Spleen (tissue), 11 donors: ENCODE measurements around the gene ERC2. TPM values are rescaled to one million over a fixed set of nuclear protein-coding genes. Genes with fewer than 3 reads are reported as not detected.

ENCODE experiments used
- DNase-seq: peaks from one replicate; pipeline ENCODE4 v3.0.0-alpha.2; 2020
- H3K27ac ChIP-seq, 8 donors: fragments of 200-600 bp; sonication (generic) in 7 of 8; 1 replicate in 4 of 8; 2 replicates in 4 of 8; pipeline versions ENCODE4 v1.5.0 to v1.8.0; 2016 to 2021; ENCODE audit warnings: inconsistent platforms in 4 of 8, mild to moderate bottlenecking in 4 of 8, moderate library complexity in 1 of 8
- H3K27me3 ChIP-seq, 7 donors: fragments of 200-600 bp; sonication (generic) in 6 of 7; replicated peaks in 1 of 7; 1 replicate in 4 of 7; 2 replicates in 3 of 7; pipeline versions ENCODE4 v1.5.0 to v1.8.0; 2016 to 2021; ENCODE audit warnings: inconsistent platforms in 3 of 7, mild to moderate bottlenecking in 1 of 7
- H3K36me3 ChIP-seq, 6 donors: fragments of 200-600 bp; sonication (generic) in 5 of 6; 1 replicate in 4 of 6; 2 replicates in 2 of 6; pipeline versions ENCODE4 v1.5.0 to v1.8.0; 2016 to 2021; ENCODE audit warnings: inconsistent platforms in 2 of 6
- H3K4me1 ChIP-seq, 6 donors: fragments of 200-600 bp; sonication (generic) in 5 of 6; 1 replicate in 3 of 6; 2 replicates in 3 of 6; pipeline versions ENCODE4 v1.5.0 to v1.8.0; 2016 to 2021; ENCODE audit warnings: inconsistent platforms in 3 of 6
- H3K4me3 ChIP-seq, 8 donors: fragments of 200-600 bp; sonication (generic) in 7 of 8; 1 replicate in 4 of 8; 2 replicates in 4 of 8; pipeline versions ENCODE4 v1.5.0 to v1.8.0; 2016 to 2021; ENCODE audit warnings: inconsistent platforms in 4 of 8, mild to moderate bottlenecking in 4 of 8, moderate library complexity in 2 of 8
- H3K9me3 ChIP-seq, 8 donors: fragments of 200-600 bp; sonication (generic) in 7 of 8; 1 replicate in 4 of 8; 2 replicates in 4 of 8; pipeline versions ENCODE4 v1.5.0 to v1.8.0; 2016 to 2021; ENCODE audit warnings: inconsistent platforms in 4 of 8
- CTCF ChIP-seq, 11 experiments: fragments of 200-600 bp in 7 of 11; fragments of 450-650 bp in 4 of 11; sonication (generic) in 4 of 11; IDR thresholded peaks in 8 of 11; conservative IDR thresholded peaks in 3 of 11; 1 replicate in 7 of 11; 2 replicates in 4 of 11; pipeline versions ENCODE4 v1.4.0 to v1.8.0; 2016 to 2021; ENCODE audit warnings: antibody characterized with exemption in 11 of 11, inconsistent platforms in 4 of 11, mild to moderate bottlenecking in 1 of 11
- POLR2A ChIP-seq, 3 donors: fragments of 450-650 bp; IDR thresholded peaks; one replicate each; pipeline ENCODE4 v1.5.1; 2017; ENCODE audit warnings: antibody characterized with exemption in 3 of 3, mild to moderate bottlenecking in 1 of 3
- POLR2AphosphoS5 ChIP-seq, 3 donors: sonication (generic); formaldehyde crosslinking; IDR thresholded peaks; one replicate each; pipeline ENCODE4 v1.5.1; 2017; ENCODE audit warnings: antibody characterized with exemption in 3 of 3
- WGBS, 5 donors: extraction: QIAGEN DNeasy Blood & Tissue Kit in 3 of 5; methylation state at CpG; one replicate each; pipeline versions ENCODE4 v1.1.5 to v1.1.7; 2013 to 2018; 5-methylcytosine and 5-hydroxymethylcytosine counted together
- intact Hi-C: fragments of 100-400 bp; cut with DNase I; formaldehyde crosslinking; loops from one replicate; pipeline ENCODE4 v1.15.0; 2023; ENCODE audit warnings: low total_unique reads
- polyA plus RNA-seq, 3 donors: library from polyadenylated mRNA; stranded (reverse); fragments of 200-250 nt; gene quantifications; one replicate each; pipeline ENCODE4 v1.2.1, GENCODE V29; 2013
- total RNA-seq, 7 donors: library from RNA; depleted of rRNA in 3 of 7; stranded (reverse); fragments of >200 nt in 3 of 7; fragmentation: NEBNext Ultra II Directional in 4 of 7; extraction: Animal tissue kit (Norgen Biotek cat#: 25700) in 4 of 7; gene quantifications; one replicate each; pipeline versions ENCODE4 v1.1.0 to v1.2.1, GENCODE V29; 2016 to 2021
- donor health status: healthy with polysubstance abuse.
- donor health status: DM: no; HTN: no; CAD: no; lungs with moderate emphysema.
- donor health status: DM: no; HTN: no; CAD: no.
- donor health status: Bipolar disorder and iron deficiency.
- donor health status: healthy.
- donor health status: DM: no; HTN: no; CAD: no.
- donor health status: DM: yes; HTN: yes; CAD: no.

Gene ERC2
- total and polyA plus RNA-seq, 10 donors = 0.04 to 4.9 (median 0.39) TPM

GRCh38 chr3:56113908-56114307, 354.4 kb downstream of the ERC2 start:
- Histone ChIP-seq H3K27me3 (no peaks in the 10 kb centered on the region), H3K4me1 (no peaks in the 10 kb centered on the region), H3K4me3 (no peak overlapping the region), H3K27ac (no peak overlapping the region), H3K36me3 (no peaks in the 10 kb centered on the region), H3K9me3 (peaks cover 0 to 22% (median 10%) of the 10 kb centered on the region in 8 donors)
- intact Hi-C loops = no loop called here
- WGBS, 5 donors = 81 to 91% (median 83%) methylated on average over 2 of the region's 2 CpGs
- TF ChIP-seq CTCF (IDR thresholded peaks at IDR 0.05 in 8 of 11, conservative IDR thresholded peaks at IDR 0.05 in 3 of 11) = no peak
- TF ChIP-seq POLR2A (IDR thresholded peaks at IDR 0.05) = no peak
- no peak for TF ChIP-seq POLR2AphosphoS5 (IDR thresholded peaks at IDR 0.05)
- DNase-seq = no peak

DNA sequence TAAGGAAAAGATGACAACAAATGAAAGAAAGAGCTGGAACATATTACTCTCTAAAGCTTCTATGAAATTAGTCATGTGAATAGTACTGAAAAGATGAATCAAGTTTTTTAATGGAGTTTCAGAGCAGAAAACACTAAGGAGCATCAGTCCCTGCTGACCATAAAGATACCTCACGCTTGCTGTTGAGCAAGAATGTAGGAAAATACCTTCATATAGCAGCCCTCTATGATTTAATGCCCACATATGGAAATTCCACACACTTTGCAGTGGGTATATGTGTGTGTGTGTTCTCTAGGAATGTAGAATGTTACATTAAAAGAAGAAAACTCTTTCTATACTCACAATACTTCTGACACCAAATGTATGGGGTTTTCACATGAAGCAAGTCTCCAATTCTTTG, 355.0 kb downstream of the ERC2 start:
- Histone ChIP-seq H3K36me3 (no peaks in the 10 kb centered on the region), H3K9me3 (peaks cover 0 to 22% (median 10%) of the 10 kb centered on the region in 8 donors), H3K4me1 (no peaks in the 10 kb centered on the region), H3K4me3 (no peak overlapping the region), H3K27ac (no peak overlapping the region), H3K27me3 (no peaks in the 10 kb centered on the region)
- intact Hi-C loops = no loop called here
- DNase-seq = no peak
- WGBS, 5 donors = 62 to 90% (median 71%) methylated on average over 1 of the region's 1 CpG
- no peak for TF ChIP-seq POLR2A (IDR thresholded peaks at IDR 0.05)
- no peak for TF ChIP-seq CTCF (IDR thresholded peaks at IDR 0.05 in 8 of 11, conservative IDR thresholded peaks at IDR 0.05 in 3 of 11)
- no peak for TF ChIP-seq POLR2AphosphoS5 (IDR thresholded peaks at IDR 0.05)

DNA sequence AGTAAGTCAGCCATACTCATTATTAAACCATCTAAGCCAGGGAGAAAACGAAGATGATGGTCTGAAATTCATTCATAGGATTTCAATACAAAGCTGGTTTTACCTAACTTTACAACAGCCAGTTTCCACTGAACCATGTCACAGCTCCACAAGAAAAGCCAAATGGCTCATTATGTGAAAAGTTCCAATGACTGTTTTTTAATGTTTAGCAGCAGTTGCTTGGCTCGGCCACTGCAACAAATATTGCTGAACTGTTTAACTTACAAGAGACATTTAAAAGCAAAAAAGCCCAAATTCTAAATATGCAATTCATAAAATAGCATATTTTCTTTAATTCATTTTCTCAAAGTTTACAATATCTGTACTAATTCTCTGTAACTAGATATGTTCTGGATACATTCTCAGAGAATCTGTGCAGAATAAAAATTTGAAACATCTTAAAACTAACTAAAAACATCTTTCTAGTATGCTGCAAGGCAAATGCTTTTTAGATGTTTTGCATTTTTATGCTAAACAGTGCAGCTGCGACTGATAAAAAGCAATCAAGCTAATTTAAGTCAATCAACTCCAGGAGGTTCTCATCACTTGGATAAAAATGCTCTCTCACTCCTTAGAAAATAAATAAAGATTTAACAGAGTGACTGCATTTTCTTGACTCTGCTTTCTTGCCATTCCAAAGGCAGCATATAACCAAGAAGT, 356.5 kb downstream of the ERC2 start:
- 43 to 61% (median 54%) methylated on average over 3 of the region's 3 CpGs for WGBS, 5 donors

More for the DNA sequence above, 356.5 kb downstream of the ERC2 start:
- no peak overlapping the region for H3K4me3 ChIP-seq
- no peaks in the 10 kb centered on the region for H3K27me3 ChIP-seq
- H3K9me3 ChIP-seq = peaks cover 0 to 22% (median 10%) of the 10 kb centered on the region in 8 donors
- TF ChIP-seq POLR2A (IDR thresholded peaks at IDR 0.05) (no peak), CTCF (IDR thresholded peaks at IDR 0.05 in 8 of 11, conservative IDR thresholded peaks at IDR 0.05 in 3 of 11) (no peak), POLR2AphosphoS5 (IDR thresholded peaks at IDR 0.05) (no peak)
- no peak for DNase-seq
- H3K36me3 ChIP-seq = no peaks in the 10 kb centered on the region
- intact Hi-C loops = no loop called here
- no peak overlapping the region for H3K27ac ChIP-seq
- no peaks in the 10 kb centered on the region for H3K4me1 ChIP-seq
